Measurements from ENCODE around the gene CADPS. TPM values are rescaled to one million over a fixed set of nuclear protein-coding genes. Genes with fewer than 3 reads are reported as not detected.

The CADPS gene
- total RNA-seq, 2 experiments from 2014 or later, result not detected

- Mint-ChIP-seq H3K36me3 (no peaks in the 10 kb centered on the region), H3K4me1 (no peaks in the 10 kb centered on the region), H3K27ac (no peak overlapping the region), H3K9me3 (no peaks in the 10 kb centered on the region), H3K27me3 (peaks cover 12% of the 10 kb centered on the region), H3K4me3 (no peak overlapping the region)
- no peak for DNase-seq
Measured at GRCh38 chr3:62679988-62680387, 195.2 kb downstream of the CADPS start.

GRCh38 chr3:62678841-62679240 lies 196.4 kb downstream of the CADPS start:
- H3K9me3 Mint-ChIP-seq, result no peaks in the 10 kb centered on the region
- H3K4me3 Mint-ChIP-seq, result no peak overlapping the region
- peaks cover 17% of the 10 kb centered on the region for H3K27me3 Mint-ChIP-seq
- no peak overlapping the region for H3K27ac Mint-ChIP-seq
- no peaks in the 10 kb centered on the region for H3K4me1 Mint-ChIP-seq
- H3K36me3 Mint-ChIP-seq, result no peaks in the 10 kb centered on the region
- DNase-seq, result no peak

GRCh38 chr3:62677926-62678325 lies 197.3 kb downstream of the CADPS start:
- no peak for DNase-seq
- H3K9me3 Mint-ChIP-seq, result no peaks in the 10 kb centered on the region
- H3K4me3 Mint-ChIP-seq, result no peak overlapping the region
- H3K27me3 Mint-ChIP-seq, result peaks cover 17% of the 10 kb centered on the region
- H3K4me1 Mint-ChIP-seq, result no peaks in the 10 kb centered on the region
- H3K36me3 Mint-ChIP-seq, result no peaks in the 10 kb centered on the region
- H3K27ac Mint-ChIP-seq, result no peak overlapping the region

GRCh38 chr3:62676689-62677271 lies 198.4 kb downstream of the CADPS start:
- peaks cover 17% of the 10 kb centered on the region for H3K27me3 Mint-ChIP-seq
- H3K36me3 Mint-ChIP-seq, result no peaks in the 10 kb centered on the region
- no peak for DNase-seq
- H3K9me3 Mint-ChIP-seq, result no peaks in the 10 kb centered on the region
- no peaks in the 10 kb centered on the region for H3K4me1 Mint-ChIP-seq
- no peak overlapping the region for H3K27ac Mint-ChIP-seq
- H3K4me3 Mint-ChIP-seq, result no peak overlapping the region

- Mint-ChIP-seq H3K4me1 (no peaks in the 10 kb centered on the region), H3K4me3 (no peak overlapping the region), H3K9me3 (no peaks in the 10 kb centered on the region), H3K36me3 (no peaks in the 10 kb centered on the region), H3K27me3 (peaks cover 17% of the 10 kb centered on the region), H3K27ac (no peak overlapping the region)
- DNase-seq, result no peak
Measured at GRCh38 chr3:62675492-62675891, 199.7 kb downstream of the CADPS start.

- no peaks in the 10 kb centered on the region for H3K4me1 Mint-ChIP-seq
- H3K9me3 Mint-ChIP-seq, result no peaks in the 10 kb centered on the region
- H3K36me3 Mint-ChIP-seq, result no peaks in the 10 kb centered on the region
- H3K27ac Mint-ChIP-seq, result no peak overlapping the region
- DNase-seq, result no peak
- no peak overlapping the region for H3K4me3 Mint-ChIP-seq
- peaks cover 17% of the 10 kb centered on the region for H3K27me3 Mint-ChIP-seq
Measured at GRCh38 chr3:62672988-62673313, 202.3 kb downstream of the CADPS start.

GRCh38 chr3:62672270-62672987 lies 202.8 kb downstream of the CADPS start:
- no peaks in the 10 kb centered on the region for H3K36me3 Mint-ChIP-seq
- no peak overlapping the region for H3K27ac Mint-ChIP-seq
- peaks cover 21% of the 10 kb centered on the region for H3K27me3 Mint-ChIP-seq
- no peaks in the 10 kb centered on the region for H3K4me1 Mint-ChIP-seq
- DNase-seq, result no peak
- no peaks in the 10 kb centered on the region for H3K9me3 Mint-ChIP-seq
- no peak overlapping the region for H3K4me3 Mint-ChIP-seq

- no peak for DNase-seq
- Mint-ChIP-seq H3K9me3 (no peaks in the 10 kb centered on the region), H3K4me1 (no peaks in the 10 kb centered on the region), H3K27me3 (peaks cover 8% of the 10 kb centered on the region), H3K27ac (no peak overlapping the region), H3K4me3 (no peak overlapping the region), H3K36me3 (no peaks in the 10 kb centered on the region)
Measured at GRCh38 chr3:62670351-62670750, 204.9 kb downstream of the CADPS start.

GRCh38 chr3:62669161-62669560 lies 206.1 kb downstream of the CADPS start:
- H3K36me3 Mint-ChIP-seq, result no peaks in the 10 kb centered on the region
- H3K27ac Mint-ChIP-seq, result no peak overlapping the region
- no peak for DNase-seq
- no peak overlapping the region for H3K4me3 Mint-ChIP-seq
- peaks cover 8% of the 10 kb centered on the region for H3K27me3 Mint-ChIP-seq
- no peaks in the 10 kb centered on the region for H3K4me1 Mint-ChIP-seq
- H3K9me3 Mint-ChIP-seq, result no peaks in the 10 kb centered on the region

GRCh38 chr3:62667714-62668113 lies 207.5 kb downstream of the CADPS start:
- Mint-ChIP-seq H3K27me3 (peaks cover 9% of the 10 kb centered on the region), H3K4me3 (no peak overlapping the region), H3K27ac (no peak overlapping the region), H3K36me3 (no peaks in the 10 kb centered on the region), H3K9me3 (no peaks in the 10 kb centered on the region), H3K4me1 (no peaks in the 10 kb centered on the region)
- DNase-seq, result no peak

- no peak overlapping the region for H3K27ac Mint-ChIP-seq
- no peaks in the 10 kb centered on the region for H3K4me1 Mint-ChIP-seq
- no peaks in the 10 kb centered on the region for H3K9me3 Mint-ChIP-seq
- peaks cover 9% of the 10 kb centered on the region for H3K27me3 Mint-ChIP-seq
- DNase-seq, result peak; percentile 15
- no peak overlapping the region for H3K4me3 Mint-ChIP-seq
- no peaks in the 10 kb centered on the region for H3K36me3 Mint-ChIP-seq
Measured at GRCh38 chr3:62665627-62666437, 209.4 kb downstream of the CADPS start.

- Mint-ChIP-seq H3K9me3 (no peaks in the 10 kb centered on the region), H3K4me1 (no peaks in the 10 kb centered on the region), H3K27me3 (peaks cover 7% of the 10 kb centered on the region), H3K27ac (no peak overlapping the region), H3K36me3 (no peaks in the 10 kb centered on the region), H3K4me3 (no peak overlapping the region)
- no peak for DNase-seq
Measured at GRCh38 chr3:62662677-62663076, 212.5 kb downstream of the CADPS start.

- DNase-seq, result no peak
- H3K27ac Mint-ChIP-seq, result no peak overlapping the region
- peaks cover 5% of the 10 kb centered on the region for H3K27me3 Mint-ChIP-seq
- H3K4me3 Mint-ChIP-seq, result no peak overlapping the region
- no peaks in the 10 kb centered on the region for H3K4me1 Mint-ChIP-seq
- H3K9me3 Mint-ChIP-seq, result no peaks in the 10 kb centered on the region
- H3K36me3 Mint-ChIP-seq, result no peaks in the 10 kb centered on the region
Measured at GRCh38 chr3:62659660-62660059, 215.6 kb downstream of the CADPS start.

GRCh38 chr3:62655691-62656063 lies 219.5 kb downstream of the CADPS start:
- Mint-ChIP-seq H3K27me3 (no peaks in the 10 kb centered on the region), H3K4me1 (no peaks in the 10 kb centered on the region), H3K36me3 (no peaks in the 10 kb centered on the region), H3K4me3 (no peak overlapping the region), H3K27ac (no peak overlapping the region), H3K9me3 (no peaks in the 10 kb centered on the region)
- no peak for DNase-seq

GRCh38 chr3:62655056-62655690 lies 220.0 kb downstream of the CADPS start:
- Mint-ChIP-seq H3K36me3 (no peaks in the 10 kb centered on the region), H3K4me3 (no peak overlapping the region), H3K27me3 (no peaks in the 10 kb centered on the region), H3K4me1 (no peaks in the 10 kb centered on the region), H3K27ac (no peak overlapping the region), H3K9me3 (no peaks in the 10 kb centered on the region)
- DNase-seq, result no peak

Measured in activated naive CD8-positive, alpha-beta T cell treated with anti-CD3 and anti-CD28 coated beads for 36 hours (primary cell).